Measurements from ENCODE around the gene MEI1.

MEI1 gene

GRCh38 chr22:41780746-41781505 lies 81.6 kb downstream of the MEI1 start:
- no peaks in the 10 kb centered on the region for H3K9me3 ChIP-seq
- no peaks in the 10 kb centered on the region for H3K27me3 ChIP-seq
- H3K4me3 ChIP-seq, result no peak overlapping the region
- H3K4me2 ChIP-seq, result peak overlapping the region; percentile 71
- H3K27ac ChIP-seq, result peak overlapping the region; percentile 2; the same call in 1 of the 2 replicates
- no peaks in the 10 kb centered on the region for H4K20me1 ChIP-seq
- peaks cover 22% of the 10 kb centered on the region for H3K4me1 ChIP-seq
- TF ChIP-seq Cebpa-rat (IDR thresholded peaks at IDR 0.05), result no peak
- no peaks in the 10 kb centered on the region for H3K36me3 ChIP-seq
- peak overlapping the region; percentile 20; the same call in 1 of the 2 replicates for H3K9ac ChIP-seq

GRCh38 chr22:41781507-41781906 lies 82.2 kb downstream of the MEI1 start:
- no peaks in the 10 kb centered on the region for H3K9me3 ChIP-seq

GRCh38 chr22:41782316-41782715 lies 83.0 kb downstream of the MEI1 start:
- TF ChIP-seq Cebpa-rat (IDR thresholded peaks at IDR 0.05), result no peak
- H3K4me1 ChIP-seq, result peaks cover 22% of the 10 kb centered on the region
- H3K27me3 ChIP-seq, result no peaks in the 10 kb centered on the region
- no peak overlapping the region for H3K9ac ChIP-seq
- no peak overlapping the region for H3K4me2 ChIP-seq
- no peak overlapping the region for H3K27ac ChIP-seq
- no peaks in the 10 kb centered on the region for H4K20me1 ChIP-seq
- H3K36me3 ChIP-seq, result no peaks in the 10 kb centered on the region
- no peaks in the 10 kb centered on the region for H3K9me3 ChIP-seq
- no peak overlapping the region for H3K4me3 ChIP-seq

More at GRCh38 chr22:41781507-41781906, 82.2 kb downstream of the MEI1 start:
- 0 out of 2 replicates have a peak overlapping the region, but pooled peaks have one; percentile 2 for H3K27ac ChIP-seq
- H4K20me1 ChIP-seq, result no peaks in the 10 kb centered on the region
- H3K4me1 ChIP-seq, result peaks cover 22% of the 10 kb centered on the region
- no peak for TF ChIP-seq Cebpa-rat (IDR thresholded peaks at IDR 0.05)
- H3K36me3 ChIP-seq, result no peaks in the 10 kb centered on the region
- H3K4me2 ChIP-seq, result peak overlapping the region; percentile 71
- H3K9ac ChIP-seq, result 0 out of 2 replicates have a peak overlapping the region, but pooled peaks have one; percentile 1
- no peaks in the 10 kb centered on the region for H3K27me3 ChIP-seq
- no peak overlapping the region for H3K4me3 ChIP-seq

- Histone ChIP-seq H3K9me3 (no peaks in the 10 kb centered on the region), H3K4me2 (no peak overlapping the region), H4K20me1 (no peaks in the 10 kb centered on the region), H3K36me3 (no peaks in the 10 kb centered on the region), H3K4me1 (peaks cover 22% of the 10 kb centered on the region), H3K4me3 (no peak overlapping the region), H3K27ac (no peak overlapping the region), H3K27me3 (no peaks in the 10 kb centered on the region), H3K9ac (no peak overlapping the region)
- no peak for TF ChIP-seq Cebpa-rat (IDR thresholded peaks at IDR 0.05)
These were observed 83.4 kb downstream of the MEI1 start for GRCh38 chr22:41782751-41783150.

GRCh38 chr22:41787331-41787730 lies 88.0 kb downstream of the MEI1 start:
- H3K27me3 ChIP-seq, result no peaks in the 10 kb centered on the region
- no peak overlapping the region for H3K27ac ChIP-seq
- no peak overlapping the region for H3K4me3 ChIP-seq
- no peaks in the 10 kb centered on the region for H3K9me3 ChIP-seq
- H3K4me2 ChIP-seq, result no peak overlapping the region
- no peaks in the 10 kb centered on the region for H3K4me1 ChIP-seq
- no peaks in the 10 kb centered on the region for H4K20me1 ChIP-seq
- no peak overlapping the region for H3K9ac ChIP-seq
- H3K36me3 ChIP-seq, result no peaks in the 10 kb centered on the region
- no peak for TF ChIP-seq Cebpa-rat (IDR thresholded peaks at IDR 0.05)

- Histone ChIP-seq H3K9ac (no peak overlapping the region), H3K4me3 (no peak overlapping the region), H3K4me2 (no peak overlapping the region), H3K36me3 (no peaks in the 10 kb centered on the region), H4K20me1 (no peaks in the 10 kb centered on the region), H3K9me3 (no peaks in the 10 kb centered on the region), H3K4me1 (peaks cover under 1% of the 10 kb centered on the region; the same call in 1 of the 2 replicates), H3K27me3 (no peaks in the 10 kb centered on the region), H3K27ac (no peak overlapping the region)
- TF ChIP-seq Cebpa-rat (IDR thresholded peaks at IDR 0.05), result no peak
These were observed 94.6 kb downstream of the MEI1 start for GRCh38 chr22:41793871-41794270.

- Histone ChIP-seq H3K27ac (no peak overlapping the region), H3K9me3 (no peaks in the 10 kb centered on the region), H3K9ac (no peak overlapping the region), H4K20me1 (peaks cover 7% of the 10 kb centered on the region; the same call in 1 of the 2 replicates), H3K4me1 (peaks cover 27% of the 10 kb centered on the region), H3K27me3 (no peaks in the 10 kb centered on the region), H3K4me3 (no peak overlapping the region), H3K4me2 (peak overlapping the region; percentile 92), H3K36me3 (0 out of 2 replicates have a peak, but pooled peaks cover 4% of the 10 kb centered on the region)
- TF ChIP-seq Cebpa-rat (IDR thresholded peaks at IDR 0.05), result no peak
These were observed 99.4 kb downstream of the MEI1 start for GRCh38 chr22:41798736-41799135.

GRCh38 chr22:41799486-41800347 lies 100.4 kb downstream of the MEI1 start:
- peak overlapping the region; percentile 92 for H3K4me2 ChIP-seq
- TF ChIP-seq Cebpa-rat (IDR thresholded peaks at IDR 0.05), result no peak
- peaks cover 9% of the 10 kb centered on the region; the same call in 1 of the 2 replicates for H4K20me1 ChIP-seq
- H3K9me3 ChIP-seq, result no peaks in the 10 kb centered on the region
- H3K27ac ChIP-seq, result peak overlapping the region; percentile 90
- peak overlapping the region; percentile 89 for H3K4me3 ChIP-seq
- H3K27me3 ChIP-seq, result no peaks in the 10 kb centered on the region
- H3K36me3 ChIP-seq, result 0 out of 2 replicates have a peak, but pooled peaks cover 4% of the 10 kb centered on the region
- peak overlapping the region; percentile 93 for H3K9ac ChIP-seq
- H3K4me1 ChIP-seq, result peaks cover 37% of the 10 kb centered on the region

GRCh38 chr22:41800348-41801146 lies 101.2 kb downstream of the MEI1 start, which contains the start of gene CCDC134:
Gene CCDC134, plus strand, starts transcription at chr22:41800679. Its CDS starts 8,212 bp downstream, at chr22:41808891.
- Histone ChIP-seq H3K27me3 (no peaks in the 10 kb centered on the region), H3K4me1 (peaks cover 45% of the 10 kb centered on the region), H3K4me3 (peak within 1 kb of the TSS; percentile 89), H4K20me1 (peaks cover 13% of the 10 kb centered on the region; the same call in 1 of the 2 replicates), H3K36me3 (0 out of 2 replicates have a peak, but pooled peaks cover 4% of the 10 kb centered on the region), H3K9ac (peak within 1 kb of the TSS; percentile 93), H3K9me3 (no peaks in the 10 kb centered on the region), H3K27ac (peak within 1 kb of the TSS; percentile 90), H3K4me2 (peak within 1 kb of the TSS; percentile 92)
- no peak for TF ChIP-seq Cebpa-rat (IDR thresholded peaks at IDR 0.05)
